GM21737 (cell line): ENCODE data around the gene MED20.

Experiments used
- ATAC-seq: cut with Tn5 transposase; IDR thresholded peaks from one replicate; pipeline ENCODE4 v1.9.1; 2021; ENCODE audit warnings: mild to moderate bottlenecking, moderate library complexity; ENCODE audit not compliant: unreplicated experiment

MED20 gene

DNA sequence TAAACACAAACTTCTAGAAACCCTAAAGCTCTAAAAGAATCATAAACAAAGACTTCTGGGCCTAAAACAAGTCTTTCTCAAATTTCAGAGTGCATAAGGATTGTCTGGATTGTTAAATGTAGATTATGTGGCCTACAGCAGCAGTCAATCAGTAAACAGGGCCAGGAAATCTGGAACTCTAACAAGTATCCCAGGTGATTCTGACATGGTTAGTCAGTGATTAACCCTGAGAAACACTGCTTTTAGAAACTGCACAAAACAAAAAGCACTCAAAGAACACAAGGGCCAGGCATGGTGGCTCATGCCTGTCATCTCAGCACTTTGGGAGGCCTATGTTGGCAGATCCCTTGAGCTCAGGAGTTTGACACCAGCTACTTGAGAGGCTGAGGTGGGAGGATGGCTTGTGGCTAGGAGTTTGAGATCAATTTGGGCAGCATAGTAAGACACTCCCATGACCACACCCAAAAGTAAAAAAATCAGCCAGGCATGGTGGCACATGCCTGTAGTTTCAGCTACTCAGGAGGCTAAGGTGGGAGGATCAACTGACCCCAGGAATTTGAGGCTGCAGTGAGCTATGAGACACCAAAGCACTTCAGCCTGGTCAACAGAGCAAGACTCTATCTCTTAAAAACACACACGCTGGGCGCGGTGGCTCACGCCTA lies 5.9 kb downstream of the MED20 start:
- ATAC-seq, result no peak

DNA sequence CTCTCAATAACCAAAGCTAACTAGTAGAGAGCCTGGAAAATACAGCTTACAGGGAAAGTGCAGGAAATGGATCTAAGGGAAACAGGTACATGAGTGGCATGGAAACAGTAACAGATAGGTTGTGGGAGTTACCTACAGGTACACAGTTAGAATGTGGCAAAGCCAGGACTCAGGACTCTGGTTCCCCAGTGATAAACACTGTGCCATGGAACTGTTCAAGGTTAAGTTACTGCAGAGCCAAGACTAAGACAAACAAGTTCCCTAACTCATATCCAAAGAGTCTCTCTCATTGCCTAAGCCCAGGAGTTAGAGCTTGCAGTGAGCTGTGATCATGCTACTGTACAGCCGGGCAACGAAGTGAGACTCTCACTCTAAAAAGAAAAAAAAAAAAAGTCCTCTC lies 6.6 kb downstream of the MED20 start:
- no peak for ATAC-seq

DNA sequence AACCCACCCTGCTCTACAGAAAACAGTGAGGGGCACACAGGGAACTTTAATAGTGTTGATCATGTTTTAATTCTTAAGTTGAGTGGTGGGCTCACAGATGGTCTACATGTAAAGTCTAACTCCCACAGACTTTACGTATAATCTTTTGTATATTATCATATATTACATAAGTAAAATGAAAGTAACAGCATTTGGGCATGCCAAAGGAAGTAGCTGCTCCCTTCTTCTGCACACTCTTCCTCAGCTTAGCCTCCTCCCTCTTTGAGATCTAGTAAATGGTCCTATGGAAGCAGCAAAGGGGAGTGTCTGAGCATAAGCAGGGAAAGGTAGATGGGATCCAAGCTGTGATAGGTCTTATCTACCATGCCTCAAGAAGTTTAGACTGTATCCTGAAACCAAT lies 11.2 kb downstream of the MED20 start:
- no peak for ATAC-seq

DNA sequence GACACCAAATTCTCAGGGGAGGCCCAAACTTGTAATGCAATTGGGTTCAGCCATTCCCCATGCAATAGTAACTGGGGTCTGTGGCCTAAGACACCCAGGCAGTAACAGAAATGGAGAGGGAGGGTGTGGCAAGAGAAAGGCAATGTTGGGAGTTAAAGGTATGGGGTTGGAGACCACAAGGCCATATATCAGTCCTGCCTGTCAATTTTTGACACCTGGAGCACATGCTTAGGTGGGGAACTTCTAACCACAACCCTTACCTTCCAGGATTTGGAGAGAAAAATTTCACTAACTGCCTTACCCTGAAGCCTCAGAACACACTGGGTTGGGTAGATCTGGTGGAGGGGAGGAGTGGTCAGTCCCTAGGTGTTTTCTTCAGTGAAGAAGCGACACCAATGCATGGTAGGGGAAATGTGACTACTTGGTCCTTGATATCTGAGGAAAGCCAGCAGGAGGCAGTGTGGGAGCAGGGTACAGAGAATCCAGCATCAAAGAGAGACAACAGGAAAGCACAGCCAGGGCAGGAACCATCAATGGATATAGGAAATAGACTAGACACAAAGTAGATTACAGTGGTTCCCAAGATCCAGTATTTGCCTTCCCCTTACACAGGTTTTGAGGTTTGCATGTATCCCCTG lies 18.9 kb downstream of the MED20 start:
- no peak for ATAC-seq

DNA sequence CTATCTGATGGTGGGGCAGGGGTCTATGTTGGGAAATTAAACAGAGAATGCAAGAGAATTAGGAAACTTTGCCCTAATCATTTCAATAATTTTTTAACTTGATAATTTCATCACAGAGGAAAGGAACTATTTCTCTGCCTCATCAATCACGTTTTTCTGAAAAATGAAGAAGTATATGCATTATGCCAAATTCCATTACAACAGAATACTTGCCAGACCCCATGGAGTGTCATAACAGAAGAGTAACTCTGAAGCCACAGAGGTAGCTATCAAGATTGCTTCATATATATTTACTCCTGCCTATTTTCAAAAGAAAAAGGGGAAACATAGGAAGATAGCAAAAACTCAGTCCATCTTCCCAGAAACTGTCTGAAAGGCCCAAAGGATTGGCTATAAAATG lies 20.1 kb downstream of the MED20 start:
- ATAC-seq, result no peak

DNA sequence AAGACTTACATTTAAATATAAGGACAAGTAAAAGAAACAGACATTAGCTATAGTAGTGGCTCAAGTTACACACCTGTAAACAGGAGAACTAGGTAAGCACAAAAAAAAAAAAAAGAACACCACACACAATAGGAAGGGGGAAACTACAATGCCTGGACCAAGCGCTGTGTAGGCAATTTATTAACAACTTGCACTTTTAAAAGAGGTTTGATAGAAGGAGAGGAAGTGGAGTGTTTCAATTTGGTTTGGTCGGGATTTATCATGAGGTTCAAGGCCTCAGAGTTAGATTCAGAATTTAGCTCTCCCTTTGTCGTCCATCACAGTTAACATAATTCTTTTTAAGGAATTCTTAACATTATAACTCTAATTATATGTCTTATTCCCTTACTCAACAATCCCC lies 24.7 kb downstream of the MED20 start:
- ATAC-seq, result no peak

DNA sequence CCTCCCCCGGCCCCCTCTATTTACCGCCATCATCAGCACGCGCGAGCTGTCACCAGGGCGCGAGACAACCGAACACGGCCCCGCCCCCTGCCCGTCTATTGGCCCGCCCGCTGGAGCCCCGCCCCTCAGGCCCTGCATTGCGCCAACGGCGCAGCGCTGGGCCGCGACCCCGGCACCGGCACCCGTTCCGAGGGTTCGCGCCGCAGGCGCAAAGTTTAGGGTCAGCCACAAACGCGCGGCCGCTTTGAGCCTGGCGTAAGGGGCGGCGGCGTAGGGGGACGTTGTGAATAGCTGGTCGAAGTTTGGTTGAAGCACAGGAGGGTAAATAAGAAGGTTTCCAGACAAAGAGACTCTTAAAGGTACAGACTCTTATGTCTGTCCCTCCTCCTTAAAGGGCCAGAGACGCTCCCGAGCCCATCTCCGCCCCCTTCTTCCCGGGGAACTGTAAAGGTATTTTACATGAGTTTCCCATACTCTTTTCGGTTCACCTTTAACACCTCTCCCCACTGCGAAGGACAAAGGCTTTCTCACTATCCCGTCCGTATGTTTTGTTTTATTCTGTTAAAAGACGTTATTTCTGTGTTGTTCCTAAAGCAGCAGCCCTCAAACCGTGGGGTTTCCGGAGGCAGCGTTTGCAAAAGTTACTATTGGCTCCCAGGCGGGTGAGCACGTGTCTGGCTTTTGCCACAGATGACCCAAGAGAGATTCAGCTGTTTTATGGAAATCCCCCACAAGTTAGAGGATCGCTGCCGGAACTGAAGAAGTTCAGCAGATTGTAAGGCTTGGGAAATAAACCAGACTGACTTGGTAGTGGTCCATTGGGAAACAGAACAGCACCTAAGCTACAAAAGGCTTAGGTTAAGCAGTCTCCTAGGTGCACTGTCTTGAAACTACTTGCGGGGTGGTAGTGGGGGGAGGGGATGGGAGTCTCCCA lies 25.4 kb downstream of the MED20 start, which contains the start of gene USP49:
TSS of gene USP49 (minus strand) at position 76 of the 934 bp plus-strand sequence. CDS start 88,392 bp downstream, outside the sequence.
- peak; percentile 81 for ATAC-seq

DNA sequence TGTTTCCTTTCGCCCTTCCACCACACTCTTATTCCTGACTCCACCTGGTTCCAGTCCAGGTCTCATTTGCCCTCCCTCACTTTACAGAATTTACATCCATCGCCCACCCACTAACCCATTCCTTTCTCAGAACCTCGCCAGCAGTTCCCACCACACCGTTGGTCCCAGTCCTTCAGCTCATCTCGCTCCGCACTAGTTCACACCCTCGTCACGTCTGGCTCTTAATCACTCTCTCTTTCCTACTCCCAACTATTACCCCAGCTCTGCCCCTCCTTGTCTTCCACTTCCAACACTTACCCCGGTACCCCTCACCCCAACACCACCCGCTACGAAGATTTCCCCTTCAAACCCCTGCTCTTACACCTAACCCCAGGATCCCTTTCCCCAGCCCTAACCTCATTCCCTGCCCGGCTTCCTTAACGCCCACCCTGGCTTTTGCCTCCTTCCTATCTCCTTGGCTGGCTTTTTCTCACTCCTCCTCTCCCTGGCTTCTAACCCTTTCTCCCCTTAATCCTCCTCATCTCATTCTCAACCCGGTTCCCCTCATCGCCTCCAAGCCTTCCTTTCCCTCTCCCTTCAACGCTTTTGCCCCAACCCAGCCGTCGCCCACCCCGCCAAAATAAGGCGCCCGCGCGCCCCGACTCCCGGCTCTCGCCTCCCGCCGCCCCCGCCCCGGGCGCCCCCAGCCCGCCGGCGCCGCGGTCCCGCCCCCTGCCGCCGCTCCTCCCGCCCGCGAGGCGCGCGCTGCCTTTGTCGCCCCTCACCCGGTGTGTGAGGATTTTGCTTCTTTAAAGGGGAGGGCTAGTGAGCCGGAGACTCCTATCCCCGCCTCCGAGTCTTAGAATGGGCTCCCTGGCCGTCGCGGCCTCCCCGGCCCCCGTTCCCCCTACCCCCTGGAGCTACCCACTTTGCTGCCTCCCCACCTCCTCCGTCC lies 26.3 kb downstream of the MED20 start:
- peak; percentile 14 for ATAC-seq

DNA sequence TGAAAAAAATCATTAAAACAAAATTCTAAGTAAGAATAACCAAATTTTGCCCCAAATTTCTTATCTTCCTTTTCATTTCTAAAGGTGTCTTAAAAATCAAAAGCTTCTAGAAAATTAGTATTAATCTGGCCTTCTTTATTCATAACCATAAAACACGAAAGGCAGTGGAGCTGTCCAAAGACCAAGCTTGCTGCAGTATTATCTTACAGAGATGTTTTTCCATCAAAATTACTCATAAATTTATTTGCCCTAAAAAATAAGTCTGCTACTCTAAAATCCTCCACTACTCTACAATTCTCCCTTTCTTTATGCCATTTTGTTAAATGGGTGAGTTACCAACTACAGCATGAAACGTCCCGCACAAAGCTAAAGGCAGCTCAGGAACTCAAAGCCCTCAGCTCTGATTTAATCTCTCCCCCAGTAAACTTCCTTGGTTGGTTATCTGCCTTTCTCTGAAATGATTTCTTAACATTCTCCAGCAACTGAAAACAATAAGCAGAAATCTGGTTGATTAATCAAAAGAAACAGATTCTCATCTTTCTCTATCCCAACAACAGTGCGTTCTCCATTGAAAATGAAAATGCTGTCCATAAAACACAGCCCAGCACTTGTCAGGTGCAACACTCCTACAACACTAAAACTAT lies 27.9 kb downstream of the MED20 start:
- ATAC-seq, result no peak

DNA sequence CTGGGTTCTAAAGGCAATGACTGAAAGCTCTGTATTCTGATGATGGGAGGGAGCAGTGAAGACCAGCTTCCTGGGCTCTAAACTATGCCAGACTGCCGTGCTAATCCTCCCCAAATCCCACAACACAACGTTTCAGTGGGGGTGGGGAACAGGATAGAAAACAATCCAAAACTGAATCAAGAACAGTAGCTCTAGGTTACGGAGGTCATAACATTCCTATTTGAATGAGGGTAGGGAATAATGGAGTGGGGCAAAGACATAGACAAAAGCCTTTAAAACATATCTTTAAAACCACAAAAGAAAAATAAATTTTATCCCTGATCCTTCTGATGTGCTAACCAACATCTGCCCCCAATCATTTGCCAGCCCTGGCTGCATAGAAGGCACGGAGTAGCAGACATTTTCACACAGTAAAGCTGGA lies 33.6 kb downstream of the MED20 start:
- no peak for ATAC-seq

DNA sequence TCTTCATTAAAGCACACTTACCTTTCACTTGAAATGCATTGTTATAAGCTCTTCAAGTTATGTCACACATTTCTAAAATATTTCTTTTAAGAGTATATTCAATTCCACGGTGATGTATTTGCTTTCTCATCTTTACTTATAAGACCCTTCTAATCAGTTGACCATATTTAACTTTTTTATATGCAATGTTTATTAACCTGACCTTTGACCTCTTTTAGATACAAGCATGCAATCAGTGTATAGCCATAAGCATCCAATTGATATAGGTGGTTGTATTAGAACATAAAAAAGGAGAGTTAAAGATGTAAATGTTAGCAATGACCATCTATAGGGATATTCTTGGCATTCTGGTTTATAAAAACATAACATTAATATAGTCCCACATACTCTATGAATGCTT lies 35.0 kb downstream of the MED20 start:
- no peak for ATAC-seq

DNA sequence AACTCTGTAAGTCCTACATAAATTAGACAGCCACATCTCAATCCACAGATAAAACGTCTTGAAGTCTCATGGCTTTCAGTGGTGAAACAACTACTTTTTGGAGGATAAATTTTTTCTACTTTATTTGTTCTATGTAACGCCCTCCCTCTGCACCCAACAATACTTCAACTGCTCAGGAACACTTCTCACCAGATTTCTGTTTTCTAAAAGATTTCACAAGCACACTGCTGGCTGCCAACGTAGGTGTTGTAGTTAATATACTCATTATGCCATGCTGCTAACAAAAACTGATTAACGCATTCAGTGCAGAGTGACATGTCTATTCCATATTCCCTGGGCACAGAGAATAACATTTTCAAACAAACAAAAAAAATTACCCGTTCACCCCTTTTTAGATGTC lies 36.0 kb downstream of the MED20 start:
- ATAC-seq, result no peak

DNA sequence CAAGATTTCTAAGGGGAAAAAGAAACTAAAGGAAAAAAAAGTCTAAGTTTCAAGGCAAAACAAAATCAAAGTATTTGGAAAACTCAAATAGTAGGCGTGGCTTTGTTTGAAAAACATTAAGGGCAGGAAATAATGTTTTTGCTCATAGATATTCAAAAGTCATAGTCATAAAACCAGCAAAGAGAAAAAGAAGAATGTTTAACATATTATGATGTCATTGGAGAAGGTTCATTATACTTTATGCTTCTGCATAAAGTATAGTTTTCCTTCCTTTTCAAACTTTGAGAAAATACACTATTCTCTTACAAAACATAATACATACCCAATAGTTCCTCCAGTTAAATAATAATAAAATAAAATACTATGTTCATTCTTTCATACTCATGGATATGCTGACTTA lies 39.4 kb downstream of the MED20 start:
- ATAC-seq, result no peak

DNA sequence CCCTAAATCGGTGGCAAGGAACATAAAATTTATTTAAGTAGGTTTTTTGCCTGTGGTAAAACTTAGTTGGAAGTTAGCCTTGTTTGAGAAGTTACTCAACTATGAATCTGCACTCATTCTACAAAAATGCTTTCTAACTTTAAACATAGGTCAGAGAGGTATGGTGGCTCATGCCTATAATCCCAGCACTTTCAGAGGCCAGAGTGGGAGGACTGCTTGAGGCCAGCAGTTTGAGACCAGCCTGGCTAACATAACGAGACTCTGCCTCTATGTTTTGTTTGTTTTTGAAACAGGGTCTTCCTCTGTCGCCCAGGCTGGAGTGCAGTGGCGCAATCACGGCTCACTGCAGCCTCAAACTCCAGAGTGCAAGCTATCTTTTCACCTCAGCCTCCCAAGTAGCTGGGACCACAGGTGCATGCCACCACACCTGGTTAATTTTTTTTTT lies 42.0 kb downstream of the MED20 start:
- no peak for ATAC-seq

DNA sequence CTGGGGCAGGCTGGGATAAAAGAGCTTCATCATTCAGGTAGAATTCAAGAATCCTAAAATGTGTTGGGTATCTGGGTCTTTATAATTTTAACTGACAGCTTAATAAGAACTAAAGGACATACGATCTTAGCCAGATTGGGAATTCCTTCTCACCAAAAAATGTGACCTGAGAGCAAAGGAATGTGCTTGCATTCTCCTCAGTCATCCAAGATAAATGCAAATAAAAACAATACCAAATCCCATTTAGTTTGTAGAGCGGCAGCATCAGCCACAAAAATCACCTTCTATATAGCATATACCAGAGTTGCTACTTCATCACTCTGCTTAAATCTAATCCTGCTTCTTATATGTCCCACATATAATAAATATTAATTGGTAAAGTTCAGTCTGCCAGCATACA lies 42.7 kb downstream of the MED20 start:
- no peak for ATAC-seq

DNA sequence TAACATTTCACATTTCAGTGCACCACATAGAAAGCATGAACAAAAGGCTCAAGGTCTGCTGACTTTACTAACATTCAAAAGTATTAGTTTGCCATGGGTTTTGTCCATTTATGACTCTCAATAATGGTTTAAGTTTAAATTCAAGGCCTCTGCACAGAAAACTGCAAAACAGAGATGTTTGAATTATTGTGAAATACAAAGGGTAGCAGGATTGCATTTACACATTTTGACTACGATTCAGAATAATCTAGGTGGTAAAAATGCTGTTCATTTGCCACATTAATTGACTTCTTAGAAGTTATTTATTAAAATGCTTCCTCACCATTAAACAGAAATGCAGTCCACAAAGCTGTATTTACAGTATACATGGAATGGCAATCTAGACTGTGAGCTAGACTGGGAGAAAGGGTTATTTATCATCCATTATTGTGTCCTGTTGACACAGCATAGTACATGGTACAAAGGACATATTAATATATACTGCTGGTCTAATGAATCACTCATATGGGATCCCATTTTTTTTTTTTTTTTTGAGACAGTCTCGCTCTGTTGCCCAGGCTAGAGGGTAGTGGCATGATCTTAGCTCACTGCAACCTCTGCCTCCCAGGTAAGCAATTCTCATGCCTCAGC lies 43.8 kb downstream of the MED20 start:
- ATAC-seq, result no peak

DNA sequence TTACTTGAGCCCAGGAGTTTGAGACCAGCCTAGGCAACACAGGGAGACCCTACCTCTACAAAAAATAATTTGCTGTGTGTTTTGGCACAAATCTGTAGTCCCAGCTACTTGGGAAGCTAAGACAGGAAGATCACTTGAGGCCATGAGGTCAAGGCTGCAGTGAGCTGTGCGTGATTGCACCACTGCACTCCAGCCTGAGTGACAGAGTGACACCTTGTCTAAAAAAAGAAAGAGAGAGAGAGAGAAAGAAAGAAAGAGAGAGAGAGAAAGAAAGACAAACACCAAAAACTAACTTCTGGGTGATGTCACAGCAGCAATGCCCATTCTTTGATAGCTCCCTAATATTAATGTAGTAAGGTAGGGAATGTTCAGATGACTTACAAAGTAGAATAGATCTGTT lies 46.2 kb downstream of the MED20 start:
- ATAC-seq, result no peak

DNA sequence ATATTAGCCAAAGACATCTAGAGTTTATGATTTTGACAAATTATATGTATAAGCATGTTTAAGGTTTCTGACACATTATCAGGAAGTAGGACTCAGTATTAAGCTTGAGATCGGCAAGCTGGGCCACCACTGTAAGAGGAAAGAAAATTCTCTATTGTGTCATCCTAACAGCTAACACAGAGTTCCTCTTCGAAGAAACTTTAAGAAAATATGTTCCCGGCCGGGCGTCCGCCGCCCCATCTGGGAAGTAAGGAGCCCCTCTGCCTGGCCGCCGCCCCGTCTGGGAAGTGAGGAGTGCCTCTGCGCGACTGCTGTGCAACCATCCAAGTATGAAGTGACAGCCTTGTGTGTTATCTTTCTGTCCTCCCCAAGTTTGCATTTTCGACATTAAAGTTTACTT lies 48.8 kb downstream of the MED20 start:
- no peak for ATAC-seq

DNA sequence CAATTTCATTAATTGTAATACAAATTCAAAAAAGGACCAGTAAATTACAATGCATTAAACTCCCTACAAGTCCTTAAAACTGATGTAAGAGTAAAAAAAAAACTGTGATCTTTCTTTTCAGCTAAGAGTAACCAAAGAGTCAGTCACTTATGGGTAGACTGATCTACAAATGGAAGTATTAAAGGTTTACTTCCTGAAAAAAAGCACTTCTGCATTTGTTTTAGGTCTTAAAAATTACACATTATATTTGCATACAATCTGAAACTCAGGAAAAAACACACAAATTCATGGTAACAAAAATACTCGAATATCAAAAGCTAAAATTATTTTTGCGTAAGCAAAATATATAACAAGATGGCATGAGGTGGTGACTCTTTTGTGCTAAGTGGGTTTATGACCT lies 49.2 kb downstream of the MED20 start:
- no peak for ATAC-seq

DNA sequence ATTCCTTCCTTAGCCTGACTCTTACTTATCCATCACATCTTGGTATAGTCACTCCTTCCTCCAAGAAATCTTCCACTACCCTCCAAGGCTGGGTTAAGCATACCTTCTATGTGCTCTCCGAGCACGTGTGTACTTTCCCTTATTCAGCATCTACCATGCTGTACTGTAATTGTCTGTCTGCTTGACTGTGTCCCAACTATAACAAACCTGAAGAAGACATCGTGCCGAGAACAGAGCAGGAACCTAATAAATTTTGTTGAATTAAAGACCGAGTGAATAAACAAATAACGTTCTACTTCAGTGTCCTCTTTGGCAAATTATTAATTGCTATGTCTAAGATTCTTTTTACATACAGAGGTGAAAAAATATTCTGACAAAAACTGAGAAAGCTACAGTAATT lies 61.6 kb downstream of the MED20 start:
- no peak for ATAC-seq
